ENCODE measurements around the gene ERCC4.
A peak's percentile ranks its signal among the peaks of the same experiment; 100 is the strongest.
"Not testable (repeated sequence)": the region's sequence is repeated elsewhere in the genome, so short reads cannot be mapped to it uniquely, and the experiment has no call there.

The ERCC4 gene

GRCh38 chr16:13919683-13920509 lies at the start of gene ERCC4:
Gene ERCC4 (plus strand): TSS chr16:13920154. CDS start chr16:13920166, 12 bp downstream.
- peak; percentile 97 to 99 for DNase-seq (ENCODE audit: low read depth in 2 of 2)

- DNase-seq (ENCODE audit: low read depth in 2 of 2) = no peak
These were observed 46.0 kb upstream of the ERCC4 start for GRCh38 chr16:13873835-13874438.

GRCh38 chr16:13875614-13876284 lies 44.2 kb upstream of the ERCC4 start:
- DNase-seq (ENCODE audit: low read depth in 2 of 2) = no peak

- no peak for DNase-seq (ENCODE audit: low read depth in 2 of 2)
These were observed 36.7 kb upstream of the ERCC4 start for GRCh38 chr16:13883276-13883675.

GRCh38 chr16:13883881-13884280 lies 36.1 kb upstream of the ERCC4 start:
- no peak for DNase-seq (ENCODE audit: low read depth in 2 of 2)

GRCh38 chr16:13885700-13886099 lies 34.3 kb upstream of the ERCC4 start:
- no peak for DNase-seq (ENCODE audit: low read depth in 2 of 2)

GRCh38 chr16:13886608-13887007 lies 33.3 kb upstream of the ERCC4 start:
- DNase-seq (ENCODE audit: low read depth in 2 of 2) = no peak

GRCh38 chr16:13889323-13889722 lies 30.6 kb upstream of the ERCC4 start:
- not testable (repeated sequence) for DNase-seq (ENCODE audit: low read depth in 2 of 2)

- DNase-seq (ENCODE audit: low read depth in 2 of 2) = no peak
These were observed 27.7 kb upstream of the ERCC4 start for GRCh38 chr16:13892301-13892700.

- DNase-seq (ENCODE audit: low read depth in 2 of 2) = no peak
These were observed 24.4 kb upstream of the ERCC4 start for GRCh38 chr16:13895516-13895915.

- no peak for DNase-seq (ENCODE audit: low read depth in 2 of 2)
These were observed 23.3 kb upstream of the ERCC4 start for GRCh38 chr16:13896543-13897182.

GRCh38 chr16:13897806-13898205 lies 22.1 kb upstream of the ERCC4 start:
- no peak for DNase-seq (ENCODE audit: low read depth in 2 of 2)

GRCh38 chr16:13898233-13898632 lies 21.7 kb upstream of the ERCC4 start:
- no peak for DNase-seq (ENCODE audit: low read depth in 2 of 2)

- DNase-seq (ENCODE audit: low read depth in 2 of 2) = no peak
These were observed 17.9 kb upstream of the ERCC4 start for GRCh38 chr16:13902052-13902451.

- no peak for DNase-seq (ENCODE audit: low read depth in 2 of 2)
These were observed 17.3 kb upstream of the ERCC4 start for GRCh38 chr16:13902677-13903076.

GRCh38 chr16:13904179-13904691 lies 15.7 kb upstream of the ERCC4 start:
- DNase-seq (ENCODE audit: low read depth in 2 of 2) = no peak

GRCh38 chr16:13904822-13905221 lies 15.1 kb upstream of the ERCC4 start:
- peak in 1 of 2 experiments; percentile 21 for DNase-seq (ENCODE audit: low read depth in 2 of 2)

GRCh38 chr16:13906168-13907089 lies 13.5 kb upstream of the ERCC4 start:
- DNase-seq (ENCODE audit: low read depth in 2 of 2) = no peak

GRCh38 chr16:13907431-13907830 lies 12.5 kb upstream of the ERCC4 start:
- DNase-seq (ENCODE audit: low read depth in 2 of 2) = no peak

GRCh38 chr16:13909069-13909468 lies 10.9 kb upstream of the ERCC4 start:
- no peak for DNase-seq (ENCODE audit: low read depth in 2 of 2)

- DNase-seq (ENCODE audit: low read depth in 2 of 2) = no peak
These were observed 10.1 kb upstream of the ERCC4 start for GRCh38 chr16:13909872-13910303.
